ENCODE data around the gene BAG2. TPM values are rescaled to one million over a fixed set of nuclear protein-coding genes. Genes with fewer than 3 reads are reported as not detected.

Gene BAG2
- polyA plus RNA-seq, 1 experiment: 11.2 TPM

GRCh38 chr6:57135885-57136284 lies 36.2 kb upstream of the BAG2 start:
- Histone ChIP-seq H3K27me3 (ENCODE audit: control insufficient read depth, insufficient read depth, low read length) (no peaks in the 10 kb centered on the region), H3K4me3 (ENCODE audit: low read depth, low read length) (no peak overlapping the region), H3K36me3 (ENCODE audit: control insufficient read depth, insufficient read depth, low read length) (no peaks in the 10 kb centered on the region; the same call in none of the 2 replicates)
- ChIA-PET POLR2A (no interaction called here), CTCF (no interaction called here)
- DNase-seq (ENCODE audit: low read depth): peak; percentile 6
- TF ChIP-seq CTCF (IDR thresholded peaks at IDR 0.05; ENCODE audit: insufficient read depth, low read depth, low read length): no peak

GRCh38 chr6:57137350-57137749 lies 34.8 kb upstream of the BAG2 start:
- ChIA-PET POLR2A (no interaction called here), CTCF (interaction anchor here (1.7 kb wide), 1 partner anchor 25 kb away, joined by 3 read pairs; no protein-coding TSS in a partner anchor)
- H3K36me3 ChIP-seq (ENCODE audit: control insufficient read depth, insufficient read depth, low read length): no peaks in the 10 kb centered on the region; the same call in none of the 2 replicates
- H3K4me3 ChIP-seq (ENCODE audit: low read depth, low read length): no peak overlapping the region
- H3K27me3 ChIP-seq (ENCODE audit: control insufficient read depth, insufficient read depth, low read length): no peaks in the 10 kb centered on the region
- no peak for DNase-seq (ENCODE audit: low read depth)
- TF ChIP-seq CTCF (IDR thresholded peaks at IDR 0.05; ENCODE audit: insufficient read depth, low read depth, low read length): no peak

- DNase-seq (ENCODE audit: low read depth): no peak
- Histone ChIP-seq H3K36me3 (ENCODE audit: control insufficient read depth, insufficient read depth, low read length) (no peaks in the 10 kb centered on the region; the same call in none of the 2 replicates), H3K27me3 (ENCODE audit: control insufficient read depth, insufficient read depth, low read length) (no peaks in the 10 kb centered on the region), H3K4me3 (ENCODE audit: low read depth, low read length) (no peak overlapping the region)
- ChIA-PET POLR2A (no interaction called here), CTCF (interaction anchor here (1.7 kb wide), 1 partner anchor 24 kb away, joined by 3 read pairs; no protein-coding TSS in a partner anchor)
- TF ChIP-seq CTCF (IDR thresholded peaks at IDR 0.05; ENCODE audit: insufficient read depth, low read depth, low read length): no peak
Observed at GRCh38 chr6:57138026-57138425, 34.1 kb upstream of the BAG2 start.

GRCh38 chr6:57141451-57142177 lies 30.5 kb upstream of the BAG2 start:
- H3K36me3 ChIP-seq (ENCODE audit: control insufficient read depth, insufficient read depth, low read length): no peaks in the 10 kb centered on the region; the same call in 1 of the 2 replicates
- no peak overlapping the region for H3K4me3 ChIP-seq (ENCODE audit: low read depth, low read length)
- TF ChIP-seq CTCF (IDR thresholded peaks at IDR 0.05; ENCODE audit: insufficient read depth, low read depth, low read length): no peak
- POLR2A ChIA-PET: no interaction called here
- CTCF ChIA-PET: no interaction called here
- DNase-seq (ENCODE audit: low read depth): no peak
- no peaks in the 10 kb centered on the region for H3K27me3 ChIP-seq (ENCODE audit: control insufficient read depth, insufficient read depth, low read length)

- POLR2A ChIA-PET: no interaction called here
- CTCF ChIA-PET: no interaction called here
- Histone ChIP-seq H3K27me3 (ENCODE audit: control insufficient read depth, insufficient read depth, low read length) (no peaks in the 10 kb centered on the region), H3K4me3 (ENCODE audit: low read depth, low read length) (no peak overlapping the region), H3K36me3 (ENCODE audit: control insufficient read depth, insufficient read depth, low read length) (no peaks in the 10 kb centered on the region; the same call in 1 of the 2 replicates)
- no peak for TF ChIP-seq CTCF (IDR thresholded peaks at IDR 0.05; ENCODE audit: insufficient read depth, low read depth, low read length)
- no peak for DNase-seq (ENCODE audit: low read depth)
Observed at GRCh38 chr6:57142178-57142525, 30.0 kb upstream of the BAG2 start.

All from BJ (cell line).